Erythroblast (primary cell): ENCODE results near the gene CFAP46.

ENCODE experiments used
- GATA1 ChIP-seq: IDR thresholded peaks from 2 replicates; pipeline ENCODE4 v1.6.1; 2011; ENCODE audit warnings: low read depth, mild to moderate bottlenecking, control low read depth, low read length, moderate library complexity
- POLR2A ChIP-seq: IDR thresholded peaks from 2 replicates; pipeline ENCODE4 v1.6.1; 2011; ENCODE audit warnings: mild to moderate bottlenecking, low read length

DNA sequence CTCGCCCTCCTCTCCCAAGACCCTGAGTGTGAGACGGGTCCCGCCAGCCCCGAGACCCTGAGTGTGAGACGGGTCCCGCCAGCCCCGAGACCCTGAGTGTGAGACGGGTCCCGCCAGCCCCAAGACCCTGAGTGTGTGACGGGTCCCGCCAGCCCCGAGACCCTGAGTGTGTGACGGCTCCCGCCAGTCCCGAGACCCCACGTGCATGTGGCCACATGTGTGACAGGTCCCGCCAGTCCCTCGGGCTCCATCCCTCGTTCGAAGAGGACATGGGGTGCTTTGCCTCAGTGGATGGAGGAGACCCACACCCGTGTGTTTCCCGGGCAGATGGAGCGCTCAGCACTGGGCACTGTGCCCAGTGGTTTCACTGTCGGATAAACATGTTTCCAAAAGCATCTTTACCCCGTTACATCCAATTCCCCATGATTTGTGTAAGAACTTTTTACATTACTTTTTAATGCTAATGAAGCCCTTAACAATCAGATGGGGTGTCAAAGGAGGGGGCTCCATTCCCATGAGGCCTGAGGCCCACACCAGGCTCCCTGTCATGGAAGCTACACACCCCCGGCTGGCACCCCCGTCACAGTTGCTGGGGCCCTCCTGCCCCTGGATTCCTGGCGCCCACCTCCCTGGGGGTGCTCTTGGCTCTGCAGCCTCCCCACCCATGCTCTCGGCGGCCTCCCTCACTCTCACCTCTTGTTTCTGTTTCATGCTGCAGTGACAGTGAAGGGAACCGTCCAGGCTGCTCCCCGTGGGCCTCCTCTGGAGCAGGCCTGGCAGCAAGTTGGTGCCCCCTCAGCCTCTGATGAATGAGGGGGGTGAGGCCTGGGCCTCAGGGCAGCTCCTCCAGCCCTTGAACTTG lies 48.5 kb upstream of the CFAP46 start:
- no peak for TF ChIP-seq POLR2A
- no peak for TF ChIP-seq GATA1
